Pancreas (tissue), 10 donors: ENCODE results near the gene ZBTB7C. TPM values are rescaled to one million over a fixed set of nuclear protein-coding genes. Genes with fewer than 3 reads are reported as not detected.

Source experiments
- ATAC-seq, 4 donors: fragments of 200-7000 bp; cut with Tn5 transposase; one replicate each; pipeline versions ENCODE4 v1.8.0 to v1.9.1; 2020; ENCODE audit warnings: mild to moderate bottlenecking in 4 of 4, moderate library complexity in 4 of 4
- DNase-seq, 6 donors: peaks; one replicate each; pipeline ENCODE4 v3.0.0-alpha.2; 2020
- FAIRE-seq: peaks from 2 replicates; lab custom pipeline; 2012; peaks lifted over from hg19 to GRCh38; lab: Jason Lieb, UNC
- H3K27ac ChIP-seq, 4 donors: fragments of 200-600 bp; sonication (generic); 1 replicate in 3 of 4; 2 replicates in 1 of 4; pipeline versions ENCODE4 v1.5.0 to v1.8.0; 2020
- H3K27me3 ChIP-seq, 4 donors: fragments of 200-600 bp; one replicate each; pipeline ENCODE4 v1.8.0; 2021
- H3K36me3 ChIP-seq, 3 donors: fragments of 200-600 bp; sonication (generic) in 1 of 3; one replicate each; pipeline versions ENCODE4 v1.5.0 to v1.8.0; 2020 to 2021
- H3K4me1 ChIP-seq, 3 donors: fragments of 200-600 bp; one replicate each; pipeline ENCODE4 v1.8.0; 2021
- H3K4me3 ChIP-seq, 4 donors: fragments of 200-600 bp; sonication (generic) in 2 of 4; one replicate each; pipeline versions ENCODE4 v1.5.0 to v1.8.0; 2020 to 2021
- H3K9me3 ChIP-seq, 4 donors: fragments of 200-600 bp; one replicate each; pipeline ENCODE4 v1.8.0; 2021
- CTCF ChIP-seq, 4 donors: fragments of 200-600 bp; sonication (generic) in 3 of 4; IDR thresholded peaks; one replicate each; pipeline versions ENCODE4 v1.5.0 to v1.8.0; 2021; ENCODE audit warnings: antibody characterized with exemption in 4 of 4
- whole genome bisulfite sequencing, 2 donors: extraction: QIAGEN DNeasy Blood & Tissue Kit; methylation state at CpG; one replicate each; pipeline ENCODE4 v1.1.7; 2013; 5-methylcytosine and 5-hydroxymethylcytosine counted together
- intact Hi-C, 3 donors: fragments of 100-400 bp; cut with DNase I; formaldehyde crosslinking; loops; one replicate each; pipeline versions ENCODE4 v1.11.1 to v1.14.2; 2022
- polyA plus RNA-seq, 2 donors: library from polyadenylated mRNA; stranded (reverse); fragments of 200-250 nt; gene quantifications; one replicate each; pipeline ENCODE4 v1.2.3, GENCODE V29; 2013
- total RNA-seq, 6 donors: library from RNA; stranded (reverse); fragmentation: NEBNext Ultra II Directional in 4 of 6; extraction: Animal tissue kit (Norgen Biotek cat#: 25700) in 4 of 6; gene quantifications; one replicate each; pipeline versions ENCODE4 v1.2.1 to v1.2.4, GENCODE V29; 2021 to 2023
- donor health status: healthy with polysubstance abuse.
- donor health status: DM: no; HTN: no; CAD: no; lungs with moderate emphysema.
- donor health status: DM: no; HTN: no; CAD: no.
- donor health status: control.
- donor health status: control.
- donor health status: Bipolar disorder and iron deficiency.
- donor health status: DM: yes; HTN: yes; CAD: no.
- donor health status: DM: no; HTN: no; CAD: no.
- donor health status: DM: no; HTN: no; CAD: no.
- donor health status: DM: yes; HTN: yes; CAD: no.

Gene ZBTB7C
- total and polyA plus RNA-seq, 8 donors: 0.35 to 1.7 (median 0.91) TPM

- WGBS, 2 donors: 82 to 83% methylated on average over 10 of the region's 10 CpGs
- no peaks in the 10 kb centered on the region for H3K4me1 ChIP-seq
- H3K27ac ChIP-seq: no peak overlapping the region
- H3K9me3 ChIP-seq: no peaks in the 10 kb centered on the region
- no peak overlapping the region for H3K4me3 ChIP-seq
- intact Hi-C loops: no loop called here
- H3K36me3 ChIP-seq: no peaks in the 10 kb centered on the region
- DNase-seq: no peak
- no peak for FAIRE-seq
- H3K27me3 ChIP-seq: no peaks in the 10 kb centered on the region
- TF ChIP-seq CTCF (IDR thresholded peaks at IDR 0.05): no peak
- no peak for ATAC-seq
Observed at GRCh38 chr18:48228841-48229240, 180.3 kb downstream of the ZBTB7C start.

GRCh38 chr18:48228301-48228715 lies 180.9 kb downstream of the ZBTB7C start:
- intact Hi-C loops: no loop called here
- no peaks in the 10 kb centered on the region for H3K27me3 ChIP-seq
- WGBS, 2 donors: 73 to 81% methylated on average over 2 of the region's 2 CpGs
- H3K27ac ChIP-seq: no peak overlapping the region
- TF ChIP-seq CTCF (IDR thresholded peaks at IDR 0.05): no peak
- H3K9me3 ChIP-seq: no peaks in the 10 kb centered on the region
- H3K36me3 ChIP-seq: no peaks in the 10 kb centered on the region
- ATAC-seq (peak in 3 of 4 donors; percentile 47 to 57 (median 55)), FAIRE-seq (no peak), DNase-seq (no peak)
- no peak overlapping the region for H3K4me3 ChIP-seq
- H3K4me1 ChIP-seq: no peaks in the 10 kb centered on the region

- FAIRE-seq: no peak
Observed at GRCh38 chr18:48227206-48227605, 182.0 kb downstream of the ZBTB7C start.

GRCh38 chr18:48226401-48226800 lies 182.8 kb downstream of the ZBTB7C start:
- no peak for FAIRE-seq
- H3K36me3 ChIP-seq: no peaks in the 10 kb centered on the region
- ATAC-seq: no peak
- intact Hi-C loops: no loop called here
- no peak for DNase-seq
- H3K27me3 ChIP-seq: no peaks in the 10 kb centered on the region
- no peak overlapping the region for H3K27ac ChIP-seq
- 77 to 100% methylated on average over 1 of the region's 1 CpG for WGBS, 2 donors
- H3K4me3 ChIP-seq: no peak overlapping the region
- H3K4me1 ChIP-seq: no peaks in the 10 kb centered on the region
- TF ChIP-seq CTCF (IDR thresholded peaks at IDR 0.05): no peak
- H3K9me3 ChIP-seq: no peaks in the 10 kb centered on the region

More at GRCh38 chr18:48227206-48227605, 182.0 kb downstream of the ZBTB7C start:
- H3K9me3 ChIP-seq: no peaks in the 10 kb centered on the region
- no peaks in the 10 kb centered on the region for H3K27me3 ChIP-seq
- H3K4me3 ChIP-seq: no peak overlapping the region
- H3K4me1 ChIP-seq: no peaks in the 10 kb centered on the region
- DNase-seq (no peak), ATAC-seq (no peak)
- 71 to 77% methylated on average over 6 of the region's 6 CpGs for WGBS, 2 donors
- H3K27ac ChIP-seq: no peak overlapping the region
- no peak for TF ChIP-seq CTCF (IDR thresholded peaks at IDR 0.05)
- no peaks in the 10 kb centered on the region for H3K36me3 ChIP-seq
- intact Hi-C loops: no loop called here

GRCh38 chr18:48222118-48222517 lies 187.1 kb downstream of the ZBTB7C start:
- Histone ChIP-seq H3K27ac (no peak overlapping the region), H3K9me3 (no peaks in the 10 kb centered on the region), H3K4me3 (no peak overlapping the region), H3K36me3 (no peaks in the 10 kb centered on the region), H3K4me1 (no peaks in the 10 kb centered on the region), H3K27me3 (no peaks in the 10 kb centered on the region)
- ATAC-seq (peak; percentile 35 to 91 (median 88)), DNase-seq (peak in 4 of 6 donors; percentile 40 to 61 (median 50)), FAIRE-seq (no peak)
- no peak for TF ChIP-seq CTCF (IDR thresholded peaks at IDR 0.05)
- 18 to 22% methylated on average over 4 of the region's 4 CpGs for WGBS, 2 donors
- intact Hi-C loops: no loop called here
